GM12873 (cell line): ENCODE data around the gene LYPD6B.

Experiments used
- TF ChIP-seq, protein P1 (sequence below): IDR thresholded peaks from 2 replicates; pipeline ENCODE4 v1.5.1; 2012; ENCODE audit warnings: low read depth, mild to moderate bottlenecking, moderate library complexity, low read length, control low read depth; ENCODE audit not compliant: insufficient read depth; ENCODE audit errors: missing control alignments

The LYPD6B gene

DNA sequence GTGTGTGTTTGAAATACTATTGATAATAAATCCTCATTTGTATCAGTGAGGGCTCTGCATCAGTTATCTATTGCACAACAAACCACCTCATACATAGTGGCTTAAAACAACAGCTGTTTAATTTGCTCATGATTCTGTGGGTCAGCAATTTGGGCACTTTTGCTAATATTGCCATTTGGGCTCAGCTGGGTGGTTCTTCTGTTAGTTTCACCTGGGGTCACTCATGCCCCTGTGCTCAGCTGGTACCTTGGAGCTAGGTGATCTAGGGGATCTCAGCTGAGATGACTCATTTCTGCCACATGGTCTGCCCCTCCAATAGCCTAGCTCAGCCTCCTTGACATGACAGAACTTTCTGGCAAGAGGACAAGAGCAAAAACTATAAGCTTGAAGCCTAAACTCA is 126.3 kb downstream of the LYPD6B start:
- TF ChIP-seq, protein P1, sequence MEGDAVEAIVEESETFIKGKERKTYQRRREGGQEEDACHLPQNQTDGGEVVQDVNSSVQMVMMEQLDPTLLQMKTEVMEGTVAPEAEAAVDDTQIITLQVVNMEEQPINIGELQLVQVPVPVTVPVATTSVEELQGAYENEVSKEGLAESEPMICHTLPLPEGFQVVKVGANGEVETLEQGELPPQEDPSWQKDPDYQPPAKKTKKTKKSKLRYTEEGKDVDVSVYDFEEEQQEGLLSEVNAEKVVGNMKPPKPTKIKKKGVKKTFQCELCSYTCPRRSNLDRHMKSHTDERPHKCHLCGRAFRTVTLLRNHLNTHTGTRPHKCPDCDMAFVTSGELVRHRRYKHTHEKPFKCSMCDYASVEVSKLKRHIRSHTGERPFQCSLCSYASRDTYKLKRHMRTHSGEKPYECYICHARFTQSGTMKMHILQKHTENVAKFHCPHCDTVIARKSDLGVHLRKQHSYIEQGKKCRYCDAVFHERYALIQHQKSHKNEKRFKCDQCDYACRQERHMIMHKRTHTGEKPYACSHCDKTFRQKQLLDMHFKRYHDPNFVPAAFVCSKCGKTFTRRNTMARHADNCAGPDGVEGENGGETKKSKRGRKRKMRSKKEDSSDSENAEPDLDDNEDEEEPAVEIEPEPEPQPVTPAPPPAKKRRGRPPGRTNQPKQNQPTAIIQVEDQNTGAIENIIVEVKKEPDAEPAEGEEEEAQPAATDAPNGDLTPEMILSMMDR = no peak

DNA sequence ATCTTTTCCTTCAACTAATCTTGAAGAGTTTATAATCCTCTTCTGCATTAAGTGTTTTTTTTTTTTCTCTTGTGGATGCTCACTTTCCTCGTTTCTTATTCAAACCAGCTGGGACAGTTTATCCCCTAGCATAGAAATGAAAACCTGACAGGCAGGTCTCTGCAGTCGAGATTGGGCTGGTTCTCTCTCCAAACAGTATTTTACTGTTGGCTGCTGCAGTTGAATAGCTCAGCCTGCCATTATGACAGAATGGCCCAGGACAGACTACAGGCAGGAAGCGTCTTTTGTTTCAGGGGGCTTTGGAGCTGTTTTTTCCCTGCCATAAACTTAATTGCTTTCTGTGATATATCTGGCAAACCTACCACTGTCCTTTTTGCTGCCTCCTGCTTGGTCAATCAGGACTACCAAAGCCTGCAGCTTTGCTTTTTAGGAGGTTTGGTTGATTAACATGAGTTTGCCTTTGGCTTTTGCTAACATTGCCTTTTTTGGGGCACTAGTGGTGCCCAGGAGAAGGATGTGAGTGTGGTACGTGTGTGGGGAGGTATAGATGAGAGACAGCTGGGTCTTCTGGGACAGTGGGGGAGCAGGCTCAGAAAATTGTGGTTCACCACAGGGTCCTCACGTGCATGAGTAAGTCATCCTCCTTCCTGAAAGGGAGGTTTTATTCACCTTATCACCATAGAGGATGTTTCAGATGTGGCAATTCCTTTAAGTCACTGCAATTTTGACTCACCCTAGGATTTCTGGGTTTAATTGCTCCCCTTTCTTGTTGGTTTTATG is 128.7 kb downstream of the LYPD6B start:
- TF ChIP-seq, protein P1 = no peak

DNA sequence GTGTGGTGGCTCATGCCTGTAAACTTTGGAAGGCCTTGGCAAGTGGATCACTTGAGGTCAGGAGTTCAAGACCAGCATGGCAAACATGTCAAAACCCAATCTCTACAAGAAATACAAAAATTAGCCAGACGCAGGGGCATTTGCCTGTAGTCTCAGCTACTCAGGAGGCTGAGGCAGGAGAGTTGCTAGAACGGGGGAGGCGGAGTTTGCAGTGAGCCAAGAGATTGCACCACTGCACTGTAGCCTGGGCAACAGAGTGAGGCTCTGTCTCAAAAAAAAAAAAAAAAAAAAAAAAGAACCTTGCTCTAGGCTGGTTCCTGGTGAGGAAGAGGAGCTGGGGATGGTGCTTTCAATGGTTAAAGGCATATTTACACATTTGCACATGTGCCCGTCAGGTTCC is 129.4 kb downstream of the LYPD6B start:
- TF ChIP-seq, protein P1 = no peak

DNA sequence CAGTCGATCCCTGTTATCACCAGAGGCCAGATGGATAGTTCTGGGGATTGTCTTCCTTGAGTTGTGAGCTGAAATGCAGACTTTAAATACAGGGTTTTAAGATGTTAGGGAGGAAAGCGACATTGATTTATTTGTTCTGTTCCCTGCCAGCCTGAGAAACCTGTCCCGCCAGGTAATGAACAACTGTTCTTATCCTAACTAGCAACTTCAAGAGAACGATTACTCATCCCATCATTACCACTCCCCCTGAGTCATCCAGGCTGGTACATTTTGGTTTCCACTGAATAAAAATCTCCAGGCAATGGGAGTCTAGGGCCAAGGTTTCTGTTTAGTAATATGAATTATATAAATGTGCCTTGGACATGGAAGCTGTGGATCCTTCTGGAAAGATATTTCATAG is 131.2 kb downstream of the LYPD6B start:
- TF ChIP-seq, protein P1 = no peak

DNA sequence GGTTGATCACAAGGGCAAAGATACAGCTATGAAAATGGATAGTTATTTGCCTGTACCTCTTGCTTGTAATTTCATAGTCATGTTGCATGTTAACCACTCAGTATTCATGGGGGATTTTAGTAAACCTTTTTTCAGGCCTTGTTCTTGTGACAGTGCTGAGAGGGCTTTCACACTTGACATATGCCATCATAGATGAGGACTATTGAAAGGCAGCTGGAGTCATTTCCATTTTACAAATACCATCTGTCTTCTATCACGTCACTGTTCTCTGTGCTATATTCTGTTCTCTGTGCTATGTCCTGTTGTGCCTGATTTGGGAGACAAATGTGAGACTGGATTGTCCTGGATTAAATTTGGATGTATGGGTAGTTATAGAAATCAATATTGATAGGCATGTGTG is 131.7 kb downstream of the LYPD6B start:
- TF ChIP-seq, protein P1 = no peak

DNA sequence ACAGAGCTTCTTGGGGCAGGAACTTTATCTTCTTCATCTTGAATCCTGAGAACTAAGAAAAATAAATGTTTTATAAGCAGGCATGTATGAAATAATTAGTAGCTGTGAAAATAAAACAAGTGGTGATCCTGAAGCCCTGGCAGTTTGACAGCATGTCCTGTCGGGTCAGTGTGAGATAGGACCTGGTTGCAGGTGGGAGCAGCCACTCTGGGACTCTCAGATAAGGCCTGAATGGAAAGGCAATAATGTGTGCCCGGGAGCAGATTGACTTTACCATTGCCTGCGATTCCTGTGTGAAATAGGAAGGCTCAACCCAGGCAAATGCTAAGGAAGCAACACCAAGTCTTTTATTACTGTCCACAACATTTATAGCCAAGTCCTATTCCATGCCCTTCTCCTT is 132.4 kb downstream of the LYPD6B start:
- TF ChIP-seq, protein P1 = no peak

DNA sequence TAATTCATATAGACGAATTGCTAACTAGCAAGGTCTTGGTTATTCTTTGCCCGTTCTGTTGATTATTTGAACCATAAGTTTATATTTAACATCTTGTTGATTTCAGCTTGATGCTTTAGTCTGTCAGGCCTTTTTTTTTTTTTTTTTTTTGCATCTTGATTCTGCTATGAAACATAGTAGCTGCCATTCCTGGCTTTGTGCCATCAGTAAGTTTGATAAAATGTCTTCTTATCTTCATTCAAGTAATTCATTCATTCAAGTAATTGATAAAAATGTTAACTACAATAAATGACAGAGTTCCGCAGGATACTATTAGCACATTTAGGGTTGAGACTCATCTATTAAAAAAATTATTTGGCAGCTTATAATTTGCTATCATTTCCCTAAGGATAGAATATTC is 134.7 kb downstream of the LYPD6B start:
- TF ChIP-seq, protein P1 = no peak
